AG04449 (cell line): Measurements from ENCODE around the gene SETD4.

Experiments used
- CTCF ChIA-PET: fragments of 350-600 bp; formaldehyde crosslinking; extraction: SDS; loops from one replicate; lab custom pipeline; 2021; ENCODE audit warnings: antibody characterized with exemption; lab: Yijun Ruan, JAX
- POLR2A ChIA-PET: fragments of 400-600, 350-600 bp; formaldehyde crosslinking; extraction: SDS; loops from one replicate; lab custom pipeline; 2020; ENCODE audit warnings: antibody characterized with exemption, inconsistent platforms; lab: Yijun Ruan, JAX
- DNase-seq: peaks from one replicate; pipeline ENCODE4 v3.0.0-alpha.2; 2010; ENCODE audit warnings: low read depth, low spot score
- H3K4me3 ChIP-seq: 2 replicates; pipeline ENCODE4 v1.5.1; 2011; ENCODE audit warnings: low read depth, mild to moderate bottlenecking, control low read depth, low read length
- TF ChIP-seq, protein P1 (sequence below): IDR thresholded peaks from one replicate; pipeline ENCODE4 v1.5.1; 2011; ENCODE audit warnings: mild to moderate bottlenecking, moderate library complexity, low read length, control low read depth, inconsistent platforms; ENCODE audit not compliant: insufficient read depth; ENCODE audit errors: missing control alignments

Gene SETD4

DNA sequence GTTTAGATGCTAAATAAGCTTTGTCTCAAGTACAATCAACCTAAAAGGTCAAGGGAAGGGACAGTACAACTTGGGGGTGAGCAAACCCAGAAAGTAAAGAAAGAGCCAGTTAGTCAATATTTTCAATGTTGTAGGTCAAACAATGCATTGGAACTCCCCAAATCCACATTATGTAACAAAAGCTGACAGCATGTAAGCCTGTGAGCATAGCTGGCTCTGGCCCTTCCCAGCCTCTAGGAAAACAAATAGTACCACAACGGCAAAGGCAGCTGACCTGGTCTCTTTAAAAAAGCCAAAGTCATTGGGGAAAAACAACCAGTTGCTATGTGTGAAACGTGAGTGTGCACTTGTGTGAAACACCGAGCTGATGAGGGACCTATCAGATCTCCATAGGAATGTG lies 12.9 kb upstream of the SETD4 start:
- ChIA-PET POLR2A (no interaction called here), CTCF (interaction anchor here (0.7 to 1.5 kb wide), 7 partner anchors 14 to 52 kb away, joined by 3 to 6 read pairs (median 3); no protein-coding TSS in a partner anchor)
- no peak for DNase-seq

DNA sequence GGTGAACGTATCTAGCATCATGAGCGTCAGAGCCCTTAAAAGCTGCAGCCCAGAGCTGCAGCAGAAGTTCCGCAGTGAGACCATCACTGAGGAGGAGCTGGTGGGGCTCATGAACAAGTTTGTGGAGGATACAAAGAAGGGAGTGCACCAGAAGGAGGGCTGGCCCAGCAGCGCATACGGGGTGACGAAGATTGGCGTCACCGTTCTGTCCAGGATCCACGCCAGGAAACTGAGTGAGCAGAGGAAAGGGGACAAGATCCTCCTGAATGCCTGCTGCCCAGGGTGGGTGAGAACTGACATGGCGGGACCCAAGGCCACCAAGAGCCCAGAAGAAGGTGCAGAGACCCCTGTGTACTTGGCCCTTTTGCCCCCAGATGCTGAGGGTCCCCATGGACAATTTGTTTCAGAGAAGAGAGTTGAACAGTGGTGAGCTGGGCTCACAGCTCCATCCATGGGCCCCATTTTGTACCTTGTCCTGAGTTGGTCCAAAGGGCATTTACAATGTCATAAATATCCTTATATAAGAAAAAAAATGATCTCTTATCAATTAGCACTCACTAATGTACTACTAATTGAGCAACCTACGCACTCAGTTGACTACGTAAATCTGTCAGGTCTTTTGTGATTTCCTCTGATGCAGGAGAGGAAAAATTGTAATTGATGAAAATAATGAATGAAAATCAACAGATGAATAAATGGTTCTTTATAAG lies 12.3 kb upstream of the SETD4 start:
- TF ChIP-seq, protein P1, sequence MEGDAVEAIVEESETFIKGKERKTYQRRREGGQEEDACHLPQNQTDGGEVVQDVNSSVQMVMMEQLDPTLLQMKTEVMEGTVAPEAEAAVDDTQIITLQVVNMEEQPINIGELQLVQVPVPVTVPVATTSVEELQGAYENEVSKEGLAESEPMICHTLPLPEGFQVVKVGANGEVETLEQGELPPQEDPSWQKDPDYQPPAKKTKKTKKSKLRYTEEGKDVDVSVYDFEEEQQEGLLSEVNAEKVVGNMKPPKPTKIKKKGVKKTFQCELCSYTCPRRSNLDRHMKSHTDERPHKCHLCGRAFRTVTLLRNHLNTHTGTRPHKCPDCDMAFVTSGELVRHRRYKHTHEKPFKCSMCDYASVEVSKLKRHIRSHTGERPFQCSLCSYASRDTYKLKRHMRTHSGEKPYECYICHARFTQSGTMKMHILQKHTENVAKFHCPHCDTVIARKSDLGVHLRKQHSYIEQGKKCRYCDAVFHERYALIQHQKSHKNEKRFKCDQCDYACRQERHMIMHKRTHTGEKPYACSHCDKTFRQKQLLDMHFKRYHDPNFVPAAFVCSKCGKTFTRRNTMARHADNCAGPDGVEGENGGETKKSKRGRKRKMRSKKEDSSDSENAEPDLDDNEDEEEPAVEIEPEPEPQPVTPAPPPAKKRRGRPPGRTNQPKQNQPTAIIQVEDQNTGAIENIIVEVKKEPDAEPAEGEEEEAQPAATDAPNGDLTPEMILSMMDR: no peak
- no peak for DNase-seq
- no peak overlapping the region for H3K4me3 ChIP-seq
- ChIA-PET CTCF (interaction anchor here (0.7 to 1.5 kb wide), 6 partner anchors 14 to 53 kb away, joined by 3 to 6 read pairs (median 3); no protein-coding TSS in a partner anchor), POLR2A (no interaction called here)

More for the DNA sequence above, 12.9 kb upstream of the SETD4 start:
- TF ChIP-seq, protein P1: no peak
- no peak overlapping the region for H3K4me3 ChIP-seq

- peak overlapping the region; percentile 97 for H3K4me3 ChIP-seq
- ChIA-PET POLR2A (interaction anchor here (3.1 kb wide), 1 partner anchor 11 kb away, joined by 28 read pairs; the partner anchor contains the start of gene SETD4), CTCF (interaction anchor here (1.2 to 2.6 kb wide), 3 partner anchors 10 to 53 kb away, joined by 3 to 11 read pairs (median 4); no protein-coding TSS in a partner anchor)
- TF ChIP-seq, protein P1: no peak
- no peak for DNase-seq
Observed at GRCh38 chr21:36070999-36071398, 10.7 kb upstream of the SETD4 start.

DNA sequence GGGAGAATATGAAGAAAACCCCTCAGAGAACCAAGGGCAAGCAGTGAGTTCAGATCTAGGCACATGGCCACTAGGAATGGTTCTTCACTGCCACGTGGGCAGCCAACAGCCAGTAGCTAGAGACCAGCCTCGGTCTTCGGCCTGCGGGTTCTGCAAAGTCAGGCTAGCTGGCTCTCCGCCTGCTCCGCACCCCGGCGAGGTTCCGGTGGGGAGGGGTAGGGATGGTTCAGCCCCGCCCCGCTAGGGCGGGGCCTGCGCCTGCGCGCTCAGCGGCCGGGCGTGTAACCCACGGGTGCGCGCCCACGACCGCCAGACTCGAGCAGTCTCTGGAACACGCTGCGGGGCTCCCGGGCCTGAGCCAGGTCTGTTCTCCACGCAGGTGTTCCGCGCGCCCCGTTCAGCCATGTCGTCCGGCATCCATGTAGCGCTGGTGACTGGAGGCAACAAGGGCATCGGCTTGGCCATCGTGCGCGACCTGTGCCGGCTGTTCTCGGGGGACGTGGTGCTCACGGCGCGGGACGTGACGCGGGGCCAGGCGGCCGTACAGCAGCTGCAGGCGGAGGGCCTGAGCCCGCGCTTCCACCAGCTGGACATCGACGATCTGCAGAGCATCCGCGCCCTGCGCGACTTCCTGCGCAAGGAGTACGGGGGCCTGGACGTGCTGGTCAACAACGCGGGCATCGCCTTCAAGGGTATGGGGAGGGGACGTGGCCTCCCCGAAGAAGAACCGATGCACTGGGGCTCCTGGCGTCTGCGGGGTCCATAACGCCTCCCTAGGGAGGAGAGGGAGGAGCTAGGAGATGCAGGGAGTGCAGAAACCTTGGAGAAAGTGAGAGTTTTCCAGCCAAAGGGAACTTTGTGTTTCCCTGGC lies 9.6 kb upstream of the SETD4 start, which contains the start of gene CBR1:
TSS of gene CBR1 (plus strand) at position 312 of the 871 bp plus-strand sequence. CDS start at position 404, 92 bp downstream.
- ChIA-PET POLR2A (interaction anchor here (0.7 to 3.1 kb wide), 3 partner anchors 10 to 1181 kb away, joined by 3 to 28 read pairs (median 3); partner anchors contain the start of gene SETD4), CTCF (interaction anchor here (1.6 to 2.6 kb wide), 2 partner anchors 11 to 43 kb away, joined by 4 to 11 read pairs; no protein-coding TSS in a partner anchor)
- peak; percentile 58 for DNase-seq
- peak within 1 kb of the TSS; percentile 97 for H3K4me3 ChIP-seq
- TF ChIP-seq, protein P1: no peak

GRCh38 chr21:36068748-36069398 lies 8.5 kb upstream of the SETD4 start:
- TF ChIP-seq, protein P1: no peak
- H3K4me3 ChIP-seq: no peak overlapping the region
- CTCF ChIA-PET: interaction anchor here (2.6 kb wide), 1 partner anchor 44 kb away, joined by 11 read pairs; no protein-coding TSS in a partner anchor
- no peak for DNase-seq
- POLR2A ChIA-PET: interaction anchor here (0.7 to 3.1 kb wide), 2 partner anchors 9 to 1180 kb away, joined by 3 to 28 read pairs; partner anchors contain the start of gene SETD4
